Measurements from ENCODE around the gene GRK1.

The GRK1 gene

GRCh38 chr13:113668491-113668971 is 1.5 kb downstream of the GRK1 start:
- Histone ChIP-seq H3K4me3 (ENCODE audit: low read depth, low read length) (no peak overlapping the region), H3K27ac (ENCODE audit: extremely low read depth, low read depth, low read length) (no peak overlapping the region), H3K9me3 (ENCODE audit: control insufficient read depth, insufficient read depth, low read depth, low read length) (no peaks in the 10 kb centered on the region), H3K36me3 (ENCODE audit: control insufficient read depth in 2 of 2, insufficient read depth in 1 of 2, low read length in 2 of 2) (no peaks in the 10 kb centered on the region), H3K4me1 (ENCODE audit: control insufficient read depth, insufficient read depth, low read length) (no peaks in the 10 kb centered on the region)
- POLR2A ChIA-PET, result no interaction called here
- no peak for TF ChIP-seq ZNF138 (tag by site-specific recombination; IDR thresholded peaks at IDR 0.05; ENCODE audit: borderline replicate concordance)
- TF ChIP-seq ZNF704 (tag by site-specific recombination; IDR thresholded peaks at IDR 0.05), result no peak
- TF ChIP-seq ZXDB (tag by site-specific recombination; IDR thresholded peaks at IDR 0.05), result no peak
- no peak for TF ChIP-seq ZNF707 (tag by site-specific recombination; IDR thresholded peaks at IDR 0.05)
- no peak for TF ChIP-seq ZNF664 (tag by site-specific recombination; IDR thresholded peaks at IDR 0.05)
- no peak for TF ChIP-seq ZNF146 (tag by site-specific recombination; IDR thresholded peaks at IDR 0.05)
- TF ChIP-seq ZNF169 (tag by site-specific recombination; IDR thresholded peaks at IDR 0.05), result no peak
- no peak for TF ChIP-seq KLF17 (tag by site-specific recombination; IDR thresholded peaks at IDR 0.05)
- no peak for TF ChIP-seq GLIS1 (tag by site-specific recombination; IDR thresholded peaks at IDR 0.05)
- TF ChIP-seq BCL11B (tag by site-specific recombination; IDR thresholded peaks at IDR 0.05; ENCODE audit: low read depth), result no peak
- TF ChIP-seq, protein P1, sequence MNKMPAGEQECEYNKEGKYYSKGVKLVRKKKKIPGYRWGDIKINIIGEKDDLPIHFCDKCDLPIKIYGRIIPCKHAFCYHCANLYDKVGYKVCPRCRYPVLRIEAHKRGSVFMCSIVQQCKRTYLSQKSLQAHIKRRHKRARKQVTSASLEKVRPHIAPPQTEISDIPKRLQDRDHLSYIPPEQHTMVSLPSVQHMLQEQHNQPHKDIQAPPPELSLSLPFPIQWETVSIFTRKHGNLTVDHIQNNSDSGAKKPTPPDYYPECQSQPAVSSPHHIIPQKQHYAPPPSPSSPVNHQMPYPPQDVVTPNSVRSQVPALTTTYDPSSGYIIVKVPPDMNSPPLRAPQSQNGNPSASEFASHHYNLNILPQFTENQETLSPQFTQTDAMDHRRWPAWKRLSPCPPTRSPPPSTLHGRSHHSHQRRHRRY (tag by site-specific recombination; IDR thresholded peaks at IDR 0.05), result no peak
- TF ChIP-seq ZNF521 (tag by site-specific recombination; IDR thresholded peaks at IDR 0.05), result no peak
- TF ChIP-seq, protein P2, sequence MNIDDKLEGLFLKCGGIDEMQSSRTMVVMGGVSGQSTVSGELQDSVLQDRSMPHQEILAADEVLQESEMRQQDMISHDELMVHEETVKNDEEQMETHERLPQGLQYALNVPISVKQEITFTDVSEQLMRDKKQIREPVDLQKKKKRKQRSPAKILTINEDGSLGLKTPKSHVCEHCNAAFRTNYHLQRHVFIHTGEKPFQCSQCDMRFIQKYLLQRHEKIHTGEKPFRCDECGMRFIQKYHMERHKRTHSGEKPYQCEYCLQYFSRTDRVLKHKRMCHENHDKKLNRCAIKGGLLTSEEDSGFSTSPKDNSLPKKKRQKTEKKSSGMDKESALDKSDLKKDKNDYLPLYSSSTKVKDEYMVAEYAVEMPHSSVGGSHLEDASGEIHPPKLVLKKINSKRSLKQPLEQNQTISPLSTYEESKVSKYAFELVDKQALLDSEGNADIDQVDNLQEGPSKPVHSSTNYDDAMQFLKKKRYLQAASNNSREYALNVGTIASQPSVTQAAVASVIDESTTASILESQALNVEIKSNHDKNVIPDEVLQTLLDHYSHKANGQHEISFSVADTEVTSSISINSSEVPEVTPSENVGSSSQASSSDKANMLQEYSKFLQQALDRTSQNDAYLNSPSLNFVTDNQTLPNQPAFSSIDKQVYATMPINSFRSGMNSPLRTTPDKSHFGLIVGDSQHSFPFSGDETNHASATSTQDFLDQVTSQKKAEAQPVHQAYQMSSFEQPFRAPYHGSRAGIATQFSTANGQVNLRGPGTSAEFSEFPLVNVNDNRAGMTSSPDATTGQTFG (tag by site-specific recombination; IDR thresholded peaks at IDR 0.05; ENCODE audit: borderline replicate concordance), result no peak
- CTCF ChIA-PET, result no interaction called here

DNA sequence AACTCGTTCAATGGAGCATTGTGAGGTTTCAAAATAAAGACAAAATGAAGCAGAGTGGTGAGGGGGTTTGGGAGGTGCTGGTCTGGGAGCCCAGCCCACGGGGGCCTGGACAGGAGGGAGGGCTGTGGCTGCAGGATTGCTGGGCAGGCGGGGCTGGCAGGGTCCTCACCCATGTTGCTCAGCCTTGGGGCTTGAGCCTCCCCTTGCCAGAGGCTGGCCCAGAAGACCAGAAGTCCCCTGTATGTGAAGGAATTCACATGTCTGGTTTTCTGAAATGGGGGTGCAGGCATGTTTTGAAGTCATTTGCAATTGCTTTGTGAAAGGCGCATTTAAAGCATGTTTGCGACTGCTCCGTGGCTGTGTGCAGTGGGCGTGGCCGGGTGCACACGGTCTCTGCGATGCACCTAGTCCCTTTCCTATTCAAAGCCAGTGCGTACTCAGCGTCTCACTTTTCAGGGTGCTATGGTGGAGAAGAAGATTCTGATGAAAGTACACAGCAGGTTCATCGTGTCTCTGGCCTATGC is 2.3 kb downstream of the GRK1 start:
- Histone ChIP-seq H3K27ac (ENCODE audit: extremely low read depth, low read depth, low read length) (no peak overlapping the region), H3K36me3 (ENCODE audit: control insufficient read depth in 2 of 2, insufficient read depth in 1 of 2, low read length in 2 of 2) (no peaks in the 10 kb centered on the region), H3K4me1 (ENCODE audit: control insufficient read depth, insufficient read depth, low read length) (no peaks in the 10 kb centered on the region), H3K9me3 (ENCODE audit: control insufficient read depth, insufficient read depth, low read depth, low read length) (no peaks in the 10 kb centered on the region), H3K4me3 (ENCODE audit: low read depth, low read length) (no peak overlapping the region)
- TF ChIP-seq KLF9 (tag by site-specific recombination; IDR thresholded peaks at IDR 0.05; ENCODE audit: low read depth), result 0 out of 2 replicates have a peak, but pooled peaks have one; percentile 27
- TF ChIP-seq ZNF274 (IDR thresholded peaks at IDR 0.05; ENCODE audit: low read length), result no peak
- TF ChIP-seq ZNF274 (tag by site-specific recombination; IDR thresholded peaks at IDR 0.05; ENCODE audit: borderline replicate concordance), result no peak
- ChIA-PET CTCF (no interaction called here), POLR2A (no interaction called here)

Data from HEK293 (cell line).